Mesangial cell (primary cell): ENCODE measurements around the gene MT4. TPM values are rescaled to one million over a fixed set of nuclear protein-coding genes. Genes with fewer than 3 reads are reported as not detected.

Experiments used
- total RNA-seq: library from RNA; depleted of rRNA; stranded (reverse); fragments of >200 nt; gene quantifications from 2 replicates; pipeline ENCODE4 v1.2.3, GENCODE V29; 2015

The MT4 gene
- not detected in 2 replicates for total RNA-seq

GRCh38 chr16:56564793-56565477 lies at the start of gene MT4:
Gene MT4, plus strand, starts transcription at chr16:56565073. Its CDS starts 56 bp downstream, at chr16:56565129.

GRCh38 chr16:56519459-56520250 lies 45.2 kb upstream of the MT4 start, which contains the start of gene BBS2:
Gene BBS2, minus strand, starts transcription at chr16:56520024. Its CDS starts 162 bp downstream, at chr16:56519862.

GRCh38 chr16:56589141-56590039 lies 24.5 kb downstream of the MT4 start, which contains the start of gene MT3:
Gene MT3, plus strand, starts transcription at chr16:56589528. Its CDS starts 63 bp downstream, at chr16:56589591.

GRCh38 chr16:56608043-56608875 lies 43.4 kb downstream of the MT4 start, which contains the start of gene MT2A:
Gene MT2A, plus strand, starts transcription at chr16:56608584. Its CDS starts 72 bp downstream, at chr16:56608656.

Other genes with a start within 250 kb of the MT4 start
- gene AMFR, start 139.5 kb upstream of the MT4 start, total RNA-seq = 108 and 120 TPM in 2 replicates
- gene NUDT21, start 113.7 kb upstream of the MT4 start, total RNA-seq = 31.3 and 47.4 TPM in 2 replicates
- gene OGFOD1, start 113.5 kb upstream of the MT4 start, total RNA-seq = 12.8 and 25.1 TPM in 2 replicates
- 13.2 and 37.6 TPM in 2 replicates for gene BBS2, start 45.0 kb upstream of the MT4 start, total RNA-seq
- not detected in 2 replicates for gene MT3, start 24.5 kb downstream of the MT4 start, total RNA-seq
- gene MT2A, start 43.5 kb downstream of the MT4 start, total RNA-seq = 491 and 2,036 TPM in 2 replicates
- gene MT1E, start 60.7 kb downstream of the MT4 start, total RNA-seq = 530 and 533 TPM in 2 replicates
- 5.6 and 8.5 TPM in 2 replicates for gene MT1M, start 67.6 kb downstream of the MT4 start, total RNA-seq
- gene MT1A, start 73.6 kb downstream of the MT4 start, total RNA-seq = 7.4 and 8.3 TPM in 2 replicates
- not detected in 2 replicates for gene MT1B, start 86.8 kb downstream of the MT4 start, total RNA-seq
- gene MT1F, start 92.9 kb downstream of the MT4 start, total RNA-seq = 12.9 and 25.0 TPM in 2 replicates
- 93.4 TPM in 1 of 2 replicates, not detected in the other for gene MT1G, start 103.0 kb downstream of the MT4 start, total RNA-seq
- 8.6 TPM in 1 of 2 replicates, not detected in the other for gene MT1H, start 104.7 kb downstream of the MT4 start, total RNA-seq
- gene MT1X, start 117.4 kb downstream of the MT4 start, total RNA-seq = 74.6 and 80.4 TPM in 2 replicates
- gene NUP93, start 165.1 kb downstream of the MT4 start, total RNA-seq = 45.5 and 96.0 TPM in 2 replicates